MM.1S (cell line): ENCODE measurements around the gene CD300H.

Source experiments
- EZH2 ChIP-seq: fragments of 300-600 bp; sonication (generic); optimal IDR thresholded peaks from 2 replicates; pipeline ENCODE3; 2017; ENCODE audit warnings: low read depth, mild to moderate bottlenecking, antibody characterized with exemption, low read length, mixed read lengths
- TF ChIP-seq, protein P1 (sequence below): fragments of 300-600 bp; sonication (generic); IDR thresholded peaks from 2 replicates; pipeline ENCODE4 v1.5.1; 2016; ENCODE audit warnings: antibody characterized with exemption, low read length, mixed read lengths

- TF ChIP-seq, protein P1, sequence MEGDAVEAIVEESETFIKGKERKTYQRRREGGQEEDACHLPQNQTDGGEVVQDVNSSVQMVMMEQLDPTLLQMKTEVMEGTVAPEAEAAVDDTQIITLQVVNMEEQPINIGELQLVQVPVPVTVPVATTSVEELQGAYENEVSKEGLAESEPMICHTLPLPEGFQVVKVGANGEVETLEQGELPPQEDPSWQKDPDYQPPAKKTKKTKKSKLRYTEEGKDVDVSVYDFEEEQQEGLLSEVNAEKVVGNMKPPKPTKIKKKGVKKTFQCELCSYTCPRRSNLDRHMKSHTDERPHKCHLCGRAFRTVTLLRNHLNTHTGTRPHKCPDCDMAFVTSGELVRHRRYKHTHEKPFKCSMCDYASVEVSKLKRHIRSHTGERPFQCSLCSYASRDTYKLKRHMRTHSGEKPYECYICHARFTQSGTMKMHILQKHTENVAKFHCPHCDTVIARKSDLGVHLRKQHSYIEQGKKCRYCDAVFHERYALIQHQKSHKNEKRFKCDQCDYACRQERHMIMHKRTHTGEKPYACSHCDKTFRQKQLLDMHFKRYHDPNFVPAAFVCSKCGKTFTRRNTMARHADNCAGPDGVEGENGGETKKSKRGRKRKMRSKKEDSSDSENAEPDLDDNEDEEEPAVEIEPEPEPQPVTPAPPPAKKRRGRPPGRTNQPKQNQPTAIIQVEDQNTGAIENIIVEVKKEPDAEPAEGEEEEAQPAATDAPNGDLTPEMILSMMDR = no peak
- no peak for TF ChIP-seq EZH2
Measured at GRCh38 chr17:74568106-74568873, 981 bp upstream of the CD300H start.
